ENCODE measurements around the gene ANKRD55. TPM values are rescaled to one million over a fixed set of nuclear protein-coding genes. Genes with fewer than 3 reads are reported as not detected.

Gene ANKRD55
- total and polyA plus RNA-seq, 8 donors = 0.06 TPM; not detected in 7

DNA sequence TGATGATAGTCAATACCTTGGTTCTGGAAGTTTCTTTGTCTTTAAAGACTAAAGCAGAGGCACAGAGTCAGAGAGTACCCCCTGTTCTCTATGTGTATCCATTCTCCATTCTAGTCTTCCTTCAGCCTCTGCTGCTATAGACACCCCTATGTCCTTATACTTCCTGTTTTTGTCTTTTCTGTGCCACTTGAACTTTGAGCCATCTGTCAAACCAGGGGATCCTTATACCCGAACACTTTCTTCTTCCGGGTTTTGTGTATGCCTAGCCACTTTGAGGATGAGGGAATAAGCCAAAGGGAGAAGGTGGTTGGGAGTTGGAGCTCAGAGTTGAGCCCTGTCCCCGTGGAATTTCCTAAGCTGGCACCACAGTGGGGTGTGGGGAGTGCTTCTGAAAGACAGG lies 177.3 kb downstream of the ANKRD55 start:
- H3K36me3 ChIP-seq = no peaks in the 10 kb centered on the region
- WGBS, 2 donors = 68 to 73% methylated on average over 3 of the region's 3 CpGs
- H3K4me3 ChIP-seq = no peak overlapping the region
- DNase-seq (no peak), FAIRE-seq (no peak), ATAC-seq (no peak)
- no peak overlapping the region for H3K27ac ChIP-seq
- H3K4me1 ChIP-seq = peaks cover 9 to 24% (median 19%) of the 10 kb centered on the region in 3 donors
- H3K9me3 ChIP-seq = no peaks in the 10 kb centered on the region
- H3K27me3 ChIP-seq = no peaks in the 10 kb centered on the region
- TF ChIP-seq, protein P1, sequence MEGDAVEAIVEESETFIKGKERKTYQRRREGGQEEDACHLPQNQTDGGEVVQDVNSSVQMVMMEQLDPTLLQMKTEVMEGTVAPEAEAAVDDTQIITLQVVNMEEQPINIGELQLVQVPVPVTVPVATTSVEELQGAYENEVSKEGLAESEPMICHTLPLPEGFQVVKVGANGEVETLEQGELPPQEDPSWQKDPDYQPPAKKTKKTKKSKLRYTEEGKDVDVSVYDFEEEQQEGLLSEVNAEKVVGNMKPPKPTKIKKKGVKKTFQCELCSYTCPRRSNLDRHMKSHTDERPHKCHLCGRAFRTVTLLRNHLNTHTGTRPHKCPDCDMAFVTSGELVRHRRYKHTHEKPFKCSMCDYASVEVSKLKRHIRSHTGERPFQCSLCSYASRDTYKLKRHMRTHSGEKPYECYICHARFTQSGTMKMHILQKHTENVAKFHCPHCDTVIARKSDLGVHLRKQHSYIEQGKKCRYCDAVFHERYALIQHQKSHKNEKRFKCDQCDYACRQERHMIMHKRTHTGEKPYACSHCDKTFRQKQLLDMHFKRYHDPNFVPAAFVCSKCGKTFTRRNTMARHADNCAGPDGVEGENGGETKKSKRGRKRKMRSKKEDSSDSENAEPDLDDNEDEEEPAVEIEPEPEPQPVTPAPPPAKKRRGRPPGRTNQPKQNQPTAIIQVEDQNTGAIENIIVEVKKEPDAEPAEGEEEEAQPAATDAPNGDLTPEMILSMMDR (IDR thresholded peaks at IDR 0.05) = no peak
- intact Hi-C loops (cut with DNase I) = no loop called here

DNA sequence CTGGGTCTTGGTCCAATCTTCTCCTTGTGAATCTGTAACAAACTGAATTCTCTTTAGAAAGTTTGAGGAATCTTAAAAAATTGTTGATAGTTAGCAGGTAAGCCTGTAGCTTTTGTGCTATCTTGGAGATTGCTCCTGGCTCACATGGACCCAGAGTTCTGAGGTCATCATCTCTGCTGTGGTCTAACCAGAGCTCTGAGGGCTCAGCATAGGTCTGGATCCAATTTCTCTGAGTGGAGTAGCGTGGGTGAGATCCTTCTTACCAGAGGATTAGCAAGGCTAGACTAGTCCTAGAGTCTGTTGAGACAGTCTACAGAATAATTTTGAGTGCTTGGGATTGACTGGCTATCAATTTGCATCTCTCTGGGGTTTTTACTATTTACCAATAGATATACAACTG lies 177.8 kb downstream of the ANKRD55 start:
- WGBS, 2 donors = 92 to 95% methylated on average over 1 of the region's 1 CpG
- Histone ChIP-seq H3K27me3 (no peaks in the 10 kb centered on the region), H3K36me3 (no peaks in the 10 kb centered on the region), H3K9me3 (no peaks in the 10 kb centered on the region), H3K27ac (no peak overlapping the region), H3K4me3 (no peak overlapping the region), H3K4me1 (peaks cover 15 to 29% (median 25%) of the 10 kb centered on the region in 3 donors)
- FAIRE-seq (no peak), DNase-seq (no peak), ATAC-seq (no peak)
- intact Hi-C loops (cut with DNase I) = no loop called here
- TF ChIP-seq, protein P1 (IDR thresholded peaks at IDR 0.05) = no peak

DNA sequence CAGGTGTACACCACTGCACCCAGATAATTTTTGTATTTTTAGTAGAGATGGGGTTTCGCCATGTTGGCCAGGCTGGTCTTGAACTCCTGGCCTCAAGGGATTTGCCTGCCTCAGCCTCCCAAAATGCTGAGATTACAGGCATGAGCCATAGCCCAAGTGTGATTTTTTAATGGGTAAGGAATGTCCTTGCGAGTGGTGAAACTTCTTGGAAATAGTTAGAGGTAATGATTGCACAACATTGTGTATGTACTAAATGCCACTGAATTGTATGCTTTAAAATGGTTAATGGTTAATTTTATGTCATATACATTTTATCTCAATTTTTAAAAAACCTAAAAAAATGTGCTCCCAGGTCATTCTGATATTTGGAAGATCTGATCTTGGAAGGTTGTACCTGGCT lies 178.5 kb downstream of the ANKRD55 start:
- DNase-seq (no peak), ATAC-seq (no peak), FAIRE-seq (no peak)
- Histone ChIP-seq H3K4me3 (no peak overlapping the region), H3K27ac (no peak overlapping the region), H3K9me3 (no peaks in the 10 kb centered on the region), H3K4me1 (peaks cover 17 to 35% (median 26%) of the 10 kb centered on the region in 3 donors), H3K27me3 (no peaks in the 10 kb centered on the region), H3K36me3 (no peaks in the 10 kb centered on the region)
- TF ChIP-seq, protein P1 (IDR thresholded peaks at IDR 0.05) = no peak
- 83 to 87% methylated on average over 2 of the region's 2 CpGs for WGBS, 2 donors
- intact Hi-C loops (cut with DNase I) = no loop called here

DNA sequence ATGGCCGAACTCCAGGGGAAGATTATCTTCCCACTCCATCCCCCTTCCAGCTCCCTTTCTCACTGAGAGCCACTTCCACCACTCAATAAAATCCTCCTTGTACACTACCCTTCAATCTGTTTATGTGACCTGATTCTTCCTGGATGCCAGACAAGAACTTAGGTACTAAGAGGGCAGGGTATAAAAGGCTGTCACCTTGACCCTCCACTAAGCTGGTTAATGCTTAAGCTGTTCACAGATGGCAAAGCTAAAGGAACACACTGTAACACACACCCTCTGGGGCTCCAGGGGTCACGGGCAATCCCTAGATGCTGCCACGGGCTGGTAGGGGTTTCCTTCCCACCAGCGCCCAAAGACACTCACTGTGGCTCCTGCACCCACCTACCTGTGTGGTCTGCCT lies 179.8 kb downstream of the ANKRD55 start:
- WGBS, 2 donors = 97 to 99% methylated on average over 4 of the region's 4 CpGs
- intact Hi-C loops (cut with DNase I) = no loop called here
- ATAC-seq (no peak), FAIRE-seq (no peak), DNase-seq (no peak)
- no peak overlapping the region for H3K4me3 ChIP-seq
- H3K9me3 ChIP-seq = no peaks in the 10 kb centered on the region
- TF ChIP-seq, protein P1 (IDR thresholded peaks at IDR 0.05) = no peak
- no peaks in the 10 kb centered on the region for H3K27me3 ChIP-seq
- H3K27ac ChIP-seq = no peak overlapping the region
- H3K36me3 ChIP-seq = no peaks in the 10 kb centered on the region
- H3K4me1 ChIP-seq = peaks cover 9 to 24% (median 16%) of the 10 kb centered on the region in 3 donors

DNA sequence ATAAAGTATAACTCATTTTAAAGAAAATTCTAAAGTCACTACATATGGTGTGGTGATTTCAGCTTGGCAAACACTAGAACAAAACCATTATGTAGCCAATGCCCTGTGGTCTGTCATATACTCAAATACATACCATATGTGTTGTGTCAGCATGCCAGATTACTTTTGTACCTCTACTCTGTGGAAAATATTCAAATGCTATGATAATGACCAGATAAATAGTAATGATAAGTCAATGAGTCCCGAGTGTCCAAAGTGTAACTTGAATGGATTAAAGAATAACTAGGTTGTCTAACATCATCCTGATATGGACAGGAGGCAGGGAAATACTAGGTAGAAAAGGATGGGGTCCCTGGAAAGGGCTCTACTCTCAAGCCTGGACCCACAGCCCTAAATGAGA lies 180.4 kb downstream of the ANKRD55 start:
- no peak overlapping the region for H3K27ac ChIP-seq
- no peaks in the 10 kb centered on the region for H3K36me3 ChIP-seq
- ATAC-seq (no peak), DNase-seq (no peak), FAIRE-seq (no peak)
- intact Hi-C loops (cut with DNase I) = no loop called here
- 6 to 11% methylated on average over 1 of the region's 1 CpG for WGBS, 2 donors
- H3K4me3 ChIP-seq = no peak overlapping the region
- no peaks in the 10 kb centered on the region for H3K9me3 ChIP-seq
- TF ChIP-seq, protein P1 (IDR thresholded peaks at IDR 0.05) = no peak
- no peaks in the 10 kb centered on the region for H3K27me3 ChIP-seq
- peaks cover 9 to 18% (median 12%) of the 10 kb centered on the region in 3 donors for H3K4me1 ChIP-seq
